Measurements from ENCODE around the gene SYNGAP1.

Gene SYNGAP1

DNA sequence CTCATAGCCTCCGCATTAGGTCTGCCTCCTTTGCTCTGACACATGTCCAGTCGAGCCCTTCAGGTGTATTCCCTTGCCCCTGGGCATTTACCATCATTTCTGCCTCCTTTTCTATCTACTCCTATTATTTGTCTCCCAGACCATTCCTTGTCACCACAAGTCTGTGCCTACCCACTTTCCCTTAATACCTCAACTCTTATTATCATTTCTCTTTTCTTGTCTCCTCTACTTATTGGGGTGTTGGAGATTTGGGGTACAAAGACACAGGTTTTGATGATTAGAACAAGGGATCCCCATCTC, 1.4 kb downstream of the SYNGAP1 start:
- DNase-seq = no peak
- no peak for ATAC-seq

DNA sequence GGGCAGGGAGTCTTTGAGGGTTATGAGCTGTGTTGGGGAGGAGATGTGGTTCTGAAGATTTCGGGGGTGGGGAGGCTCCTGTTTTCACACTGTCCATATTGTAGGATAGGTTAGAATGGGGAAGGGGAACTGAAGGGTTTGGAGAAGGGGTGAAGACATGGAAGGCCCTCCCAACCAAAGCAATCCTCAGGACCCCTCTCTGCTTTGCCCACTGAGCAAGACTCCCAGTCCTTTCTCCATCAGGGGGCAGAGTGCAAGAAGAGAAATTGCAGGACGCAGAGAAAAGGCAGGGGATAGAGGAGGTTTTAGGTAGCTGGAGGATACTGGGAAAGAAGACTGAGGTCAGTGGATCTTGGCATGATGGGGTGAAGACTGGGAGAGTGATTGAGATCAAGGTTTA, 3.9 kb downstream of the SYNGAP1 start:
- DNase-seq (no peak), ATAC-seq (no peak)

DNA sequence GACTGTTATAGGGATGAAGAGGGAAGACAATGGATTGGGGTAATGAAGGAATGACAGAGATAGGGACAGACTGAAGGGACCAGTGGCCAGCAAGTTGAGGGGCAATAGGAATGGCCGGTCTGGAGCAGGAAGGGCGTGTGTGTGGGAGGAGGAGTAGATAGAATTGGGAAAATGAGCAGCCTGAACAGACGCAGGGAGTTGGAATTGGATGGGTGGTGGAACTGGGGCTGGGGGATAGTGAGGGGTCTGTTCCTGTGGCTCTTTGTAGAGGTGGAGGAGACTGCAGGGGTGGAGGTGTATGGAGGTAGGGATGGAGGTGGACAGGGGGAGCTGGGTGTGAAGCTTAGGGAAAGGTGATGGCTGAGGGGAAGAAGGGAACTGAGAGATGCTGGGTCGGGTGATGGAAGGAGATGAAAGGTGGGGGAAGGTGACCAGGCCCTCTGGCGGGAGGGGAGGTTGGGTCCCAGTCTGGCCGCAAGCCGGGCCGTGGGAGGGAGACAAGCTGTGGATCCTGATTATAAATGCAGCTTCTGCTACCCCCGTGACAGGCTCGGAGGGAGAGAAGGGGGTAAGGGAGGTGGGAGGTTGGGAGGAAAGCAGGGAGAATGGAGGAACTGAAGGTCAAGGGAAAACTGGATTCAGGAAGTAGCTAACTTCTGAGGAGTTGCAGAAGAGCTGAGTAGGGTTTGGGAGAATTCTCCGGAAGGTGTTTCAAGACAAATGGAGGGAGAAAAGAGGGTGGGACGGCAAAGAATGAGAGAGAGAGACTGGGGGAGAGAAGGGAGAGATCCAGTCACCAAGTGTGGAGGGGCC, 5.2 kb downstream of the SYNGAP1 start:
- DNase-seq (no peak), ATAC-seq (no peak)

DNA sequence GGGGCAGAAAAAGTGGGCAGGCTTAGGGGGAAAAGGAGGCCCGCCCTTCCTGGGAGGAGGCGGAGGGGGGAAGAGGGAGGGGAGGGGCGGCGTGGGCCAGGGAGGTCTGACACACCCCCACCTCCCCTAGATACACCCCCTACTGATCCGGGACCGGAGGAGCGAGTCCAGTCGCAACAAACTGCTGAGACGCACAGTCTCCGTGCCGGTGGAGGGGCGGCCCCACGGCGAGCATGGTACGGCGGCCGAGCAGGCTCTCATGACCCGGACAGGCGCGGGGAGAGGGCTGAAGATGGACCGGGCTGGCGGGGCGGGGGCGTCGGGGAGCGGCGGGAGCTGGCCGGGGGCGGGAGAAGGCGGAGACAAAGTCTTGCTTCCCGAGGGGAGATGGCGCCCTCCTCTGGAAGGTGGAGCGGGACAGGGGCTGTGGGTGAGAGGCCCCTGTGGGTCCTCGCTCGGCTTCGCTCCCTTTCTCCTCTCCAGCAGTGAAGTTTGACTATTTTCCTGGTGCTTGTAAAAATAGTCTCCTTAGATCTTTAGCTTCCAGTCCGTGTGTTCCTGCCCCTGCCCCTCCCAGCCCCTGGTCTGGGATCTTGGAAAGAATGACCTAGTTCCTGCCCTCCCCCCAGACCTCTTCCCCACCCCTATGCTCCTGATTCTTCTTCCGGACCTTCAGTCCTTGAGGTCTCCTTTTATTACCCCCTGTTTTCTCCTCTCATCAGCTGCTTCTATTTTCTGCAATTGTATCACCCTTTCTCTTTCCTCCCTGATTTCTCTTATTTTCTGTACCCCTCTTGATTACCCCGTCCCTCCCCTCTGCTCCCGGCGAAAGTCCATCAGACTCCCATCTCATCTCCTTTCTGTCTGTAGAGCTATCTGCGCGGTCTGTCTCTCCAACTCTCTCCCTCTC, 6.1 kb downstream of the SYNGAP1 start:
- ATAC-seq (peak; percentile 59), DNase-seq (peak; percentile 92)

DNA sequence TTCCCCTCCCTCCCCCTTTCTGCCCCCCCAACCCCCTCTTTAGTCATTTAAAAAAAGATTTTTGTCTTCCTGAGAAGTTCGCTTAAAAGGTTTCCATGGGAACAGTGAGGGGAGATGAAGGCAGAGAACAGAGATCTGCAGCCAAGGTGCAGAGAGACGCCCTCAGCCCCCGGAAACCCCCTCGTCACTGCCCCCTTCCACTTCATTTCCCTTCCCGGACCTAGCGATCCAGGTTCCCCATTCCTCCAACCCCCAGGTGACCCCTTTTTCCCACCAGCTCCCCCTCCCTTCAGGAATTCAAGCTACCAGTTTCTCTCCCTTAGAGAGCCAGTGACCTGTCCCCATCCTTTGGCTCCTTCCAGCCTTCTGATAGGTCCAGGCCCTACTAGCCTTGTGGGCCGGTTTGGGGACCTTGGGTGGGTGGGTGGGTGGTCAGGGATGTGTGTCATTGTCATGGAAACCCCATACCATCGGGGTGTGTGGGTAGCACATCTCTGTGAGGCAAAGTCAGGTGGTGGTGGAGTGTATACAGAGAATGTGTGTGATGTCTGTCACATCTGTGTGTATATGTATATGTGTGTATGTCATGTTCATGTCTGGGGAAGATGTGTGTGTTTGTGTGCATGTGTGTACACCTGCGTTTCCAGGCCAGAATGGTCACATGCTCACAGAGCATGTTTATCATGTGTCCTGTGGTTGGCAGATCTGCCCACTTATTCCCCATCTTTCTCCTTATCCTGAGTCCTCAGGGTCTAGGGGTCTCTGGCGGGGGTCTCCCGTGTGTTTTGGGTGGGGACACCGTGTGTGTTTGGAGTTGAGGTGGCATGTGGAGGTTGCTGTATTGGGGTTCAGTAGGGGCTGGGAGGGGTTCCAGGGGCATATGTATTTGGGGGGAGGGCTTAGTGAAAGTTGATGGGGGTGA, 7.0 kb downstream of the SYNGAP1 start:
- ATAC-seq (peak; percentile 16), DNase-seq (no peak)

DNA sequence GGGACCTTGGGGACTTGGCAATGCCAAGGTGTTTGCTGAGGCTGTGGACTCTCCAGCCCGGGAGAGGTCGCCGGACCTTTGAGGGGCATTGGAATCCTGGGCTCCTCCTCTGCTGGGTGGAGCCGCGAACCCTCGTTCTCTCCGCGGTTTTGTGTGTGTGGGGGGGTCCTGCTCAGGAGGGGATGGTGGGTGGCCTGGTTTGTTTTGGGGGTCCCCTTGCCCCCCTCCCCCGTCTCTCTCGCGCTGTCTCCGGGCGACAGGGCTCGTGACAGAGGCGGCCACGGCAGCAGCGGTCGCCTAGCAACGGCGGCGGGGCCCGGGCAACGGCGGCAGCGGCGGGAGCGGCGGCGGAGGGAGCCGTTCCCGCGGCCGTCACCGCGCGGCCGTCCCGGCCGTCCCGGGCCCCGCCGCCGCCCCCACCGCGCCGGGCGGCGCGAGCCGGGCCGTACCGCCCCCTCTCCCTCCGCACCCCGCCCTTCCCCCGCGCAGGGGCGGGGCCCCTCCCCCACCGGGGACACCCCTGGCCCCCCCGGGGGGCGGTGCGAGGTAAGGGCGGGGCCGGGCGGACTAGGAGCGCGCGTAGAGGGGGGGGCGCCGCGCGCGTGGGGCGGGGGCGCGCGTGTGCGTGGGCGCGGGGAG, 7.8 kb downstream of the SYNGAP1 start:
- peak; percentile 72 for DNase-seq
- ATAC-seq = no peak

DNA sequence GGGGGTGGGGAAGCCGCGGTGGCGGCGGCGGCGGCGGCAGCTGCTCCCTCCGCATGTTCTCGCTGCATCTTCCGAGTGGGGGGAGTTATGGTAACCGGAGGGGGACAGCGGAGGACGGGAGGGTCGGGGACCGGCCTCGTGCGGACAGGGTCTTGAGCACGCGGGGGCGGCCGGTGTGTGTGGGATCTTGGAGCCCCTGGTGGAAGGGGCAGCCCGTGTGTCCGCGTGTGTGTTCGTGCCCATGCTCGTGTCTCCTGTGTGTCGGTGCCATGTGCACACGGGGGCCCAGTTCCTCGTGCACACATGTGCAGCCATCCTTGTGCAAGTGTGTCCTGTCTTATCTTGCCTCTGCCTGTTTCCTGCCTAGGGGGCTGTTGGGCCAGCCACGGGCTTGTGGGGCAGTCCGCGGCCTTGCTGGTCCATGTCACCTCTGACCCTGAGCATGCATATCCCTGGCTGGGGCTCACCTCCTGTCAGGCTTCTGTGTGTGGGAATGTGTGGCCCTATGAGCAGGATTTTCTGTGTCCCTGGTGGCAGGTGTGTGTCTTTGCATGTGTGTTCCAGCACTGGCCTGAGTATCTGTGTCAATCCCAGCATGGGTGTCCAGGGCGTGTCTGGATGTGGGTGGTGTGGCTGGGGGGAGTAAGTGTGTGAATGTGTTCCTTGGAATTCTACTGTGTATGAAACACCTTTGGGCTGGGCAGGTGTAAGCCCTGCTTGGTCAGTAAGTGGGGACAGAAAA, 8.5 kb downstream of the SYNGAP1 start:
- DNase-seq (peak; percentile 51), ATAC-seq (peak; percentile 24)

DNA sequence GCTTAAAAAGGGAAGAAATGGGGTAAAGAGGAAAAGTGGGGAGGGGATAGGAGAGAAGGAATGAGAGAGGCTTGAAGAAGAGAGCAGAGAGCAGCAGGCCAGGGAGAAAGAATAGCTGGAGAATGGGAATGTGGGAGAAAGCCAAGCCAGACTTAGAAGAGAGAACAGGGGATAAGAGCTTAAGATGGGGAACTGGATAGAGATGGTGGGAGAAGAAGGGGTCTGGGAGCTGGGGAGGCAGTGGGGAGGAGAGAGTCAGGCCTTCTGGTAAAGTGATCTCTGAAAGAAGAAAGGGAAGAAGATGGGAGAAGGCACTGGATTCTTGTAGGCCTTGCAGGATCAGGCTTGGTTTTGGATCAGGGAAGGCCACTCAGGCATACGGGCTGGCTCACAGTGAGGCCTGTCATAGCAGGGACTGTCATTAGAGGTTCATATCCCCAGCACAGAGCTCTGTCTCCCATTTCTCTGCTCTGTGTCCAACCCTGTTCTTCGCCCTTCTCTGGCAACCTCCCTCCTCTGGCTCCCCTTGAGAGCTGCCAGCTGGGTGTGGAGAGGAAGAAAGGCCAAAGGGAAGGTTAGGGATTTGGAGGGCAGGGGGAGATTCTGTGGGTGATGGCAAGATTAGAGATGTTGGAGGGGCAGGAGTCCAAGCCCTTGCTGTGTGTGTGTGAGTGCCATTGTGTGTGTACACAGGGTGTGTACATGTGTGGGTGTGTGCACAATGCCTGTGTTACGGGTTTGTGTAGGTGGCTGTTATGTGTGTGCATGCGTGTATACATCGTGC, 9.3 kb downstream of the SYNGAP1 start:
- no peak for DNase-seq
- ATAC-seq = no peak

DNA sequence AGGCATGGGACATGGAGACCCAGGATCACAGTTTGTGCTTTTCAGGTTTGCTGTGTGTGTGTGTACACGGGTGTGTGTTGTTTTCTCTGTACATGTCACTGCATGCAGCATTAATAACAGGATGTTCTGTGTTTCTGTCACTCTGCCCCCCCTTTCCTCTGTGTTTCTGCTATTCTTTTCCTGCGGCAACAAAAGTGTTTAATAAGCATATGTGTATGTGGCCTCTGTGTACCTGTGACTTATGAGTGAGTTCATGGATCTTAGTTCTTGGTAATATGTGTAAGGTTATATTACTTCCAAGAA, 9.8 kb downstream of the SYNGAP1 start:
- ATAC-seq (no peak), DNase-seq (no peak)

DNA sequence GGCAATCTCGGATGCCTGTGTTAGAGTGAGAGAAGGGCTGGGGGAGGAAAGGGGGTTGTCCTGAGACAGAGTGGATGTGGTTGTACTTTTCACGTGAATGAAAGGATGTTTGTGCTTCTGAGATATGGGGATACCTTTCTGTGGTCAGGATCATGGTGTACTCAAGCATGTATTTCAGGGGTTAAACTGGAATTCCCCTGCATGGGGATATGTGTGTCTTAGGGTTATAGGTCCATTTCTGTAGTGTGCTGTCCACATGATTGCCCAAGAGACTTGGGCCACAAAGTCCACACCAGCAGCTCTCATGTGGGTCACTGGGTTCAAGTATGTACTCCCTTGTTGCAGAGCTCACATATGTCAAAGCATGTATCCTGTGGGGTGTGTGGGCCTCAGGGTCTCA, 10.5 kb downstream of the SYNGAP1 start:
- DNase-seq (no peak), ATAC-seq (no peak)

DNA sequence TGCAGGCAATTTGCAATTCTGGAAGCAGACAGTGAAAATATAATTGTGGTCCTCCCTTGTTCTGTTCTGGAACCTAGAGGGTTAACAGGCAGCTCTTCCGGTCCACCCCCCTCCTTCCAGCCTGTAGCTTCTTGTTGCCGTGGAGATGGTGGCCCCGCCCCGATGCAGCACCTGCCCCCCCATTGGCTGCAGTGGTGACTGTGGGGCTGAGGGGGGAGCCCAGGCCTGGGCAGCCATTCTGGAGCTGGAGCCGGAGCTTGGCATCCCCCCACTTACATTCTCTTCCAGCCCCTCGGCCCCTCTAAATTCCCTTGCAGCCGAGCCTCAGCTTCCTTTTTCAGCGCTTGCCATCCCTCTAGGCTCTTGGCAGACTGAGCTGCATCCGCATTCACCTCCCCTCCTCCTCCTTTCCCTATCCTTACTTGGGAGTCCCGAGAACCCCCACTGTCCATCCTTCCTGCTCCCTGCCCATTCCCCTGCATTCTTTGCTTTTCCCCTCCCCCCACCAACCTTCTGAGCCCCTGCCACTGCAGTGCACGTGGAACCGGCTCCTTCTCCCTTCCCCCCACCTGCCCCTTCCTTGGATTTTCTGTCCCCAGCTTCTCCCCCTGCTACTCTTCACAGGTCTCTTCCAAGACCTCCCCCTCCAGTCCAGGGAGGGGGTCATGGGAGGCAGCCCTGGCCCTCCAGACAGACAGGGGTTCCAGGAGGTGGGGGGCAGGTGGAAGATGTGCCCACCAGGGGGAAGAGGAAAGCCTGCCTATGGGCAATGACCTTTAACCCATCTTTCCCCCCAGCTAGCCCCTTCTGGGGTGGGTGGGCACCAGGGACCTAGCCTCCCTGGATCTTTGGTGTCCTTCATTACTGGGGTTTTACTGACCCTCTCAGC, 11.4 kb downstream of the SYNGAP1 start:
- peak; percentile 87 for DNase-seq

DNA sequence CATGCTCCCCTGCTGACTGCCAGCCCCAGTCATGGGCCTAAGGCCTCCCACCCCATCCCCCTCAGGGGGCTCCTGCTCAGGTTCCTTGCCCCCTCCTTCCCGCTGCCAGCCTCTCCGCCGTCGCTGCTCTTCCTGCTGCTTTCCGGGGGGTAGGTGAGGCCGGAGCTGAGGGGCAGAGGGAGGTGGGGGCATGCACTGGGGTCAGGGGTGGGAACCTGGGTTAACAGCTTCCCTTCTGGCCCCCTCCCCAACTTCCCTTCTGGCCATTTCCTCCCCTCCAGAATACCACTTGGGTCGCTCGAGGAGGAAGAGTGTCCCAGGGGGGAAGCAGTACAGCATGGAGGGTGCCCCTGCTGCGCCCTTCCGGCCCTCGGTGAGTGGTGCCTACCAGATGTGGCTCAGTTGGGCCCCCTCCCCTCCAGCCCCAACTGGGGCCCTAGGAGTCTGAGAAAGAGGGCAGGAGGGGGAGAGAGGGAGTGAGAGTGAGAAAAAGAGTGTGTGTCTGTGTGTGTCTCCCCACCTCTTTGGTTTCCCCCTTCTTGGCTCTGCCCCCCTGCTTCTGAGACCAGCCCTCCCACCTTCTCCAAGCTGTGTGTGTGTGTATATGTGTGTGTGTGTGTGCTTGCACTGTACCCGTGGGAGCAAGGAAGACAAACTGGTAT, 12.1 kb downstream of the SYNGAP1 start:
- DNase-seq (no peak), ATAC-seq (no peak)

More for the DNA sequence above, 11.4 kb downstream of the SYNGAP1 start:
- peak; percentile 72 for ATAC-seq

DNA sequence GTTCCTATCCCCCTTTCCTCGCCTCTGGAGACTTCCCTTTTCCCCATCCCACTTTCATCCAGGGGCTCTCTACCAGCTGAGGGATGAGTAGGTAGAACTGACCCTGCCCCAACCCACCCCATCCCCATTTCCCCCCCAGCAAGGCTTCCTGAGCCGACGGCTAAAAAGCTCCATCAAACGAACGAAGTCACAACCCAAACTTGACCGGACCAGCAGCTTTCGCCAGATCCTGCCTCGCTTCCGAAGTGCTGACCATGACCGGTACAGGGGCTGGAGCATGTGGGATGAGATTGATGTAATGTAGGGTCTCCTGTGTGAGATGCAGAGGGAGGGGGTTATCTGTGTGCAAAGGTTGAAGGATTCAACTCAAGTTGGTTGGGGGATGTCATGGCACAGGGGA, 12.7 kb downstream of the SYNGAP1 start:
- ATAC-seq = no peak
- DNase-seq = no peak

DNA sequence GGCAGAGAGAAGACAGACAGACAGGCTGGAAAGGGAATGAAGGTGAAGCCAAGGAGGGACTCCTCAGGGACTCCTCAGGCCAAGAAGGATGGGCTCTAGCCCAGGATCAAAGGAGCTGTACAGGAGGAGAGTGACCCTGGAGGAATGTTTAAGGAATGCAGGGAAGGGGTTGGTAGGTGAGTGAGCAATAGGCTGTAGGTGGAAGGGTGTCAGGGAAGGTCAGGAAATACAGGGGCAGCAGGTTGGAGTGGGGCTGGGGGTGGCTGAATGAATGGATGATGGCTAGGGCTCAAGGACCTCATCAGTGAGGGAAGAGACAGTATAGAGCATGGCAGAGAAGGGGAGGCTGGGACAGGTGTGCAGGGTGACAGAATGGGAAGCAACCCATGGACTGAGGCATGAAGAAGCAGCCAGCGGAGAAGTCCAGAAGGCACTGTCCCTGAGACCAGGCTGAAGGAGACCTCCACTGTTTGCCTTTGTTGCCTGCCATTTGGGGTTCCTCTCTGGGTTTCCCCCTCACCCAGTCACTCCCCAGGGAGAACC, 13.2 kb downstream of the SYNGAP1 start:
- ATAC-seq (no peak), DNase-seq (no peak)

DNA sequence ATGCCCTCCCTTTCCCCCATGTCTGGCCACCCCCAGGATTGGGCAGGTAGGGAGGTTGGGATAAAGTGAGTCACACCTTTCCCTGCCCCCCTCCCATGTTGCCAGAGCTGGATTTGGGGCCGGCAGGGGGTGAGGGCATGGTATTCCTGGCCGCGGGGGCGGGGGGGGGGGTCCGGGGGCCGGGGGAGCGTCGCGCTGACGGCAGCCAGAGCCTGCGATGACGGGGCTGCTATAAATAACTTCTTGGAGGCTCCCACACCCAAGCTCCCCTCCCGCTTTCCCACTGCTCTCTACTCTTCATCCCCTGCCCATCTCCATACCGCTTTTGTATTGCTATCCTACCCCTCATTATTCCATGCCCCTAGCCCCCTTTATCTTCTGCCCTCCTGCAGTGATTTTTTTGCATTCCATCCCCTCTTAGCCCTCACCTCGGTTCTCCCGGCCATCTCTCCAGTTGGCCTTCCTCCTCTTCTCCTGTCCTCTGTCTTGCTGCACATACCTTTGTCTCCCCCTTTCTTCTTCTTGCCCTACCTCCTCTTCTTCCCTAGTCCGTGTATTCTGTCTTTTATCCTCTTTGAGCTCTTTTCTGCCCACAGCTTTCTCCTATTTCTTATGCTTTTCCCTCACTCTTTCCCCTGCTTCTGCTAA, 13.8 kb downstream of the SYNGAP1 start:
- ATAC-seq (no peak), DNase-seq (no peak)

DNA sequence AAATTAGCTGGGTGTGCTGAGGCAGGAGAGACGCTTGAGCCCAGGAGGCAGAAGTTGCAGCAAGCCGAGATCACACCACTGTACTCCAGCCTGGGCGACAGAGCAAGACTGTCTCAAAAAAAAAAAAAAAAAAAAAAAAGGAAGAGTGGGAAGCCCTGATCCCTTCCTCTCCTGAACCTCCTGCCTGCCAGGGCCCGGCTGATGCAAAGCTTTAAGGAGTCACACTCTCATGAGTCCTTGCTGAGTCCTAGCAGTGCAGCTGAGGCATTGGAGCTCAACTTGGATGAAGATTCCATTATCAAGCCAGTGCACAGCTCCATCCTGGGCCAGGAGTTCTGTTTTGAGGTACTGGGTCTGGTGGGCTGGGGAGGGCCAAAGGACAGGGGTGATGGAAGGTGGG, 15.1 kb downstream of the SYNGAP1 start:
- no peak for DNase-seq
- no peak for ATAC-seq

DNA sequence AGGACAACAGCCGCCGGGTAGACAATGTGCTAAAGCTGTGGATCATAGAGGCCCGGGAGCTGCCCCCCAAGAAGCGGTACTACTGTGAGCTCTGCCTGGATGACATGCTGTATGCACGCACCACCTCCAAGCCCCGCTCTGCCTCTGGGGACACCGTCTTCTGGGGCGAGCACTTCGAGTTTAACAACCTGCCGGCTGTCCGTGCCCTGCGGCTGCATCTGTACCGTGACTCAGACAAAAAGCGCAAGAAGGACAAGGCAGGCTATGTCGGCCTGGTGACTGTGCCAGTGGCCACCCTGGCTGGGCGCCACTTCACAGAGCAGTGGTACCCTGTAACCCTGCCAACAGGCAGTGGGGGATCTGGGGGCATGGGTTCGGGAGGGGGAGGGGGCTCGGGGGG, 17.8 kb downstream of the SYNGAP1 start:
- DNase-seq = no peak
- no peak for ATAC-seq

DNA sequence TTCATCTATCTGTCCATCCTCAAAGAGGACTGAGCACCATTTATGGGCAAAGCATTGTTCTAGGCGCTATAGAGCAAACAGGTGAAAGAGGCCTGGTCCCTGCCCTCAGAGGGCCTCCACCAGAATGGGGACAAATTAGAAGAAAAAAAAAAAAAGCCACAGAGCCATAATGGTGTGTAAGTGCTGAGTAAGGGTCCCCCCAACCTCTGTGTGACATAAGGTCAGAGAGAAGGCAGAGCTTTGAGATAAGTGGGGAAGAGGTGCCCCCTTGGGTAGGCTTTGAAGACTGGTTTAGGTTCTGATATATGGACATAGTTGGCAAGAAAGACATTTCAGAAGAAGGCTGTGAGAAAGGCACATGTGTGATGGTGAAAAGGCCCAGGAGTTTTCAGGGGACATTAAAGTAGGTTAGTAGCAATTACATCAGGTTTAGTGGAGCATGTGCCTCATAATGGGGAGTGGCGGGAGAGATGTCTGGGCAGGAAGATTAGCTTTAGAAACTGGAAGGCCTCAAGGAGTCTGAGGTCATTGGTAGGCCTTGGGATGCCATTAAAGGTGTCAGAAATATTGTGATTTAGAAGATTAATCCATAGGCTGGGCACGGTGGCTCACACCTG, 19.2 kb downstream of the SYNGAP1 start:
- ATAC-seq (no peak), DNase-seq (no peak)
